Liver (tissue), 9 donors: ENCODE data around the gene ARL5A. TPM values are rescaled to one million over a fixed set of nuclear protein-coding genes. Genes with fewer than 3 reads are reported as not detected.

Experiments
- DNase-seq: peaks from one replicate; pipeline ENCODE4 v3.0.0-alpha.2; 2017; ENCODE audit warnings: low spot score
- H3K27ac ChIP-seq, 2 donors: one replicate each; pipeline ENCODE4 v1.7.0; 2013; ENCODE audit warnings: inconsistent platforms in 2 of 2, low read length in 2 of 2, control low read depth in 1 of 2, low read depth in 1 of 2, mild to moderate bottlenecking in 1 of 2
- H3K27me3 ChIP-seq, 4 donors: one replicate each; pipeline versions ENCODE4 v1.6.1 to v1.7.0; 2013; ENCODE audit warnings: low read length in 3 of 4, inconsistent platforms in 1 of 4, mild to moderate bottlenecking in 1 of 4, moderate library complexity in 1 of 4; ENCODE audit not compliant: control insufficient read depth in 4 of 4, insufficient read depth in 4 of 4
- H3K36me3 ChIP-seq, 4 donors: one replicate each; pipeline versions ENCODE4 v1.6.1 to v1.7.0; 2013; ENCODE audit warnings: low read length in 3 of 4, mild to moderate bottlenecking in 3 of 4, low read depth in 1 of 4, moderate library complexity in 1 of 4; ENCODE audit not compliant: control insufficient read depth in 4 of 4, insufficient read depth in 3 of 4
- H3K4me1 ChIP-seq, 4 donors: one replicate each; pipeline versions ENCODE4 v1.6.1 to v1.7.0; 2013; ENCODE audit warnings: low read length in 3 of 4, mild to moderate bottlenecking in 3 of 4, moderate library complexity in 1 of 4; ENCODE audit not compliant: control insufficient read depth in 4 of 4, insufficient read depth in 4 of 4
- H3K4me3 ChIP-seq, 3 donors: one replicate each; pipeline versions ENCODE4 v1.6.1 to v1.7.0; 2013; ENCODE audit warnings: low read length in 3 of 3, control low read depth in 1 of 3, low read depth in 1 of 3, mild to moderate bottlenecking in 1 of 3
- H3K9ac ChIP-seq, 2 donors: one replicate each; pipeline ENCODE4 v1.7.0; 2013; ENCODE audit warnings: low read length in 2 of 2, mild to moderate bottlenecking in 2 of 2, moderate library complexity in 2 of 2, control low read depth in 1 of 2, low read depth in 1 of 2
- H3K9me3 ChIP-seq, 4 donors: one replicate each; pipeline versions ENCODE4 v1.6.1 to v1.7.0; 2013; ENCODE audit warnings: low read length in 3 of 4; ENCODE audit not compliant: control insufficient read depth in 4 of 4
- ATF3 ChIP-seq: IDR thresholded peaks from 2 replicates; pipeline ENCODE4 v1.6.1; 2016; ENCODE audit warnings: antibody characterized with exemption
- CTCF ChIP-seq: fragments of 150-350 bp; IDR thresholded peaks from 2 replicates; pipeline ENCODE4 v1.5.1; 2017; ENCODE audit warnings: improper control_type of control experiment, low read depth, low read length; ENCODE audit not compliant: missing input control
- EGR1 ChIP-seq, 2 donors: IDR thresholded peaks; 2 replicates each; pipeline ENCODE4 v1.6.1; 2016 to 2018; ENCODE audit warnings: antibody characterized with exemption in 2 of 2, low read depth in 2 of 2
- FOXA1 ChIP-seq: IDR thresholded peaks from 2 replicates; pipeline ENCODE4 v1.6.1; 2016; ENCODE audit warnings: antibody characterized with exemption
- FOXA2 ChIP-seq: IDR thresholded peaks from 2 replicates; pipeline ENCODE4 v1.6.1; 2016; ENCODE audit warnings: antibody characterized with exemption
- GABPA ChIP-seq, 2 donors: IDR thresholded peaks in 1 of 2; conservative IDR thresholded peaks in 1 of 2; 2 replicates each; pipeline ENCODE4 v1.6.1; 2016; ENCODE audit warnings: antibody characterized with exemption in 2 of 2, mild to moderate bottlenecking in 1 of 2, moderate library complexity in 1 of 2
- HNF4A ChIP-seq, 2 donors: conservative IDR thresholded peaks; 2 replicates each; pipeline ENCODE4 v1.6.1; 2016; ENCODE audit warnings: antibody characterized with exemption in 2 of 2, mild to moderate bottlenecking in 2 of 2
- HNF4G ChIP-seq: IDR thresholded peaks from 2 replicates; pipeline ENCODE4 v1.6.1; 2016; ENCODE audit warnings: antibody characterized with exemption
- JUND ChIP-seq, 2 donors: IDR thresholded peaks; 2 replicates each; pipeline ENCODE4 v1.6.1; 2016; ENCODE audit warnings: antibody characterized with exemption in 2 of 2
- MAX ChIP-seq: IDR thresholded peaks from 2 replicates; pipeline ENCODE4 v1.6.1; 2016; ENCODE audit warnings: antibody characterized with exemption
- NR2F2 ChIP-seq: IDR thresholded peaks from 2 replicates; pipeline ENCODE4 v1.6.1; 2016; ENCODE audit warnings: antibody characterized with exemption
- RAD21 ChIP-seq, 2 donors: IDR thresholded peaks; 2 replicates each; pipeline ENCODE4 v1.6.1; 2016; ENCODE audit warnings: antibody characterized with exemption in 2 of 2, mild to moderate bottlenecking in 2 of 2
- RXRA ChIP-seq, 2 donors: IDR thresholded peaks; 2 replicates each; pipeline ENCODE4 v1.6.1; 2017 to 2018; ENCODE audit warnings: antibody characterized with exemption in 2 of 2, mild to moderate bottlenecking in 1 of 2
- SP1 ChIP-seq: IDR thresholded peaks from 2 replicates; pipeline ENCODE4 v1.6.1; 2018; ENCODE audit warnings: antibody characterized with exemption, mild to moderate bottlenecking
- TAF1 ChIP-seq: conservative IDR thresholded peaks from 2 replicates; pipeline ENCODE4 v1.6.1; 2016; ENCODE audit warnings: antibody characterized with exemption, mild to moderate bottlenecking
- YY1 ChIP-seq: IDR thresholded peaks from 2 replicates; pipeline ENCODE4 v1.6.1; 2016; ENCODE audit warnings: antibody characterized with exemption, mild to moderate bottlenecking
- ZBTB33 ChIP-seq: IDR thresholded peaks from 2 replicates; pipeline ENCODE4 v1.6.1; 2016; ENCODE audit warnings: antibody characterized with exemption
- WGBS: extraction: QIAGEN DNeasy Blood & Tissue Kit; methylation state at CpG from one replicate; pipeline ENCODE4 v1.1.7; 2013; 5-methylcytosine and 5-hydroxymethylcytosine counted together
- polyA plus RNA-seq, 2 donors: library from polyadenylated mRNA; stranded (reverse) in 1 of 2; unstranded in 1 of 2; fragments of 200-250 nt in 1 of 2; fragments of >200 nt in 1 of 2; fragmentation: Nextera tagmentation in 1 of 2; extraction: Ambion mirVana in 1 of 2; gene quantifications; one replicate each; pipeline versions ENCODE4 v1.2.1 to v1.2.3, GENCODE V29; 2013 to 2015
- total RNA-seq, 2 donors: library from RNA; depleted of rRNA; stranded (reverse); fragments of >200 nt; gene quantifications; one replicate each; pipeline ENCODE4 v1.2.3, GENCODE V29; 2014
- TF ChIP-seq, protein P1 (sequence below): IDR thresholded peaks from 2 replicates; pipeline ENCODE4 v1.6.1; 2016; ENCODE audit warnings: antibody characterized with exemption, mild to moderate bottlenecking
- donor health status: healthy.
- donor health status: healthy.
- donor health status: healthy.
- donor health status: healthy.
- donor health status: healthy.

Gene ARL5A
- total and polyA plus RNA-seq, 4 donors = 9.0 to 41.6 (median 18.0) TPM

DNA sequence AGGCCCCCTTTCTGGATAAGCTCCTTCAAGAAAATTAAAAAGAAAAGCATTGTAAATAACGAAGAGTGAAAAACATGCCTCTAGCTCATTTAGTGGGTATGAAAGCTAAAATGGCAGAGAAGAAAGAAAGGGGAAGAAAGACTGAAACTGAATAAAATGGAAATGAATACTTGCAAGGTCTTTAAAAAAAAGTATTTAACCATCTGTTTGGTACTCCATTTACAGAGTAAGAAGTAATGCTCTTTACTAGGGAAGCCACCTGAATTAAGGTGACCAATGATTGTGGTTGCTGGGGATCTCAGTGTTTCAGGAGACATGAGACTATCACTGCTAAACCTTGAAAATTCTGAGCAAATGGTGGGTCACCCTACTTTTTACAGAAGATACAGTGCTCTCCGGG, 17.7 kb upstream of the ARL5A start (continued):
- TF ChIP-seq ZBTB33 = no peak
- TF ChIP-seq HNF4A (conservative IDR thresholded peaks at IDR 0.05) = no peak
- TF ChIP-seq SP1 = no peak
- TF ChIP-seq RAD21 (IDR thresholded peaks at IDR 0.05) = no peak
- TF ChIP-seq FOXA1 = no peak

- Histone ChIP-seq H3K27me3 (no peaks in the 10 kb centered on the region), H3K4me3 (no peak overlapping the region), H3K27ac (no peak overlapping the region), H3K9ac (no peak overlapping the region), H3K36me3 (no peaks in the 10 kb centered on the region), H3K4me1 (peaks cover 0 to 2% (median 0%) of the 10 kb centered on the region in 4 donors), H3K9me3 (no peaks in the 10 kb centered on the region)
- no peak for DNase-seq
- no peak for TF ChIP-seq RAD21 (IDR thresholded peaks at IDR 0.05)
- WGBS = 78% methylated on average over 4 of the region's 4 CpGs
These were observed 17.3 kb upstream of the ARL5A start for GRCh38 chr2:151845481-151845880.

DNA sequence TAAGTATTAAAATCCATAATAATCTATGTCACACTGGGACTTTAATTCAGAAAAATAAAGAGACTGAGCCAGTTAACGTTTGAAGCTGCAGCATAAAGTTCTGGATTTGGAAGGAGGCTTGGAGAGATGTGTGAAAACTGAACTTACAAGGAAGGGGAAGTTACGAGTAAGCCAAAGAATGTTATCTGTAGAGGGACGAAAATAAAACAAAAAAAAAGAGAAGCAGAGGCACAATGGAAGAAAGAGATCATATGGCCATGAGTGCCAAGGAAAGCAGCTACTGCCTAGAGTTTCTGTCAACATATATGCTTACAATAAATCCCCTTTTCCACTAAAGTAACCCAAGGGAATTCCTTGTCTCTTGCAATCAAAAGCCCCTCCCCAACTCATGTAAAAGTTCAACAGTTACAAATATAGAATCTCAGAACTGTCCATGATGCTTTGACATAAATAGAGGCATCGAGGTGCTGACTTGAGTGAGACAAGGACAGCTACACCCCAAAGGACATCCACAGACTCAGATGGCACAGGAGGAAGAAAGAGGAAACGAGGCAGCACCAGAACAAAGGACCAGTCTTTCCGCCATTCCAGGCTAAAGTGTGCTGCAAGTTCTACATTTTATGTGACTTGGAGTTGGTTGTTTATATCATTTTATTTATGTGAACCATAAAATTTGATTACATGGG, 16.1 kb upstream of the ARL5A start:
- Histone ChIP-seq H3K36me3 (no peaks in the 10 kb centered on the region), H3K4me1 (peaks cover 0 to 2% (median 0%) of the 10 kb centered on the region in 4 donors), H3K4me3 (no peak overlapping the region), H3K9ac (no peak overlapping the region), H3K27me3 (no peaks in the 10 kb centered on the region), H3K27ac (no peak overlapping the region), H3K9me3 (no peaks in the 10 kb centered on the region)
- TF ChIP-seq TAF1 (no peak), RAD21 (IDR thresholded peaks at IDR 0.05) (no peak), MAX (no peak), HNF4A (conservative IDR thresholded peaks at IDR 0.05) (no peak), HNF4G (no peak), CTCF (no peak), SP1 (no peak), FOXA2 (no peak), GABPA (IDR thresholded peaks at IDR 0.05 in 1 of 2, conservative IDR thresholded peaks at IDR 0.05 in 1 of 2) (no peak), NR2F2 (no peak), ZBTB33 (no peak), EGR1 (IDR thresholded peaks at IDR 0.05; ENCODE audit: low read depth in 2 of 2) (no peak), FOXA1 (no peak), ATF3 (no peak), RXRA (IDR thresholded peaks at IDR 0.05) (no peak), JUND (IDR thresholded peaks at IDR 0.05) (no peak), YY1 (no peak)
- TF ChIP-seq, protein P1, sequence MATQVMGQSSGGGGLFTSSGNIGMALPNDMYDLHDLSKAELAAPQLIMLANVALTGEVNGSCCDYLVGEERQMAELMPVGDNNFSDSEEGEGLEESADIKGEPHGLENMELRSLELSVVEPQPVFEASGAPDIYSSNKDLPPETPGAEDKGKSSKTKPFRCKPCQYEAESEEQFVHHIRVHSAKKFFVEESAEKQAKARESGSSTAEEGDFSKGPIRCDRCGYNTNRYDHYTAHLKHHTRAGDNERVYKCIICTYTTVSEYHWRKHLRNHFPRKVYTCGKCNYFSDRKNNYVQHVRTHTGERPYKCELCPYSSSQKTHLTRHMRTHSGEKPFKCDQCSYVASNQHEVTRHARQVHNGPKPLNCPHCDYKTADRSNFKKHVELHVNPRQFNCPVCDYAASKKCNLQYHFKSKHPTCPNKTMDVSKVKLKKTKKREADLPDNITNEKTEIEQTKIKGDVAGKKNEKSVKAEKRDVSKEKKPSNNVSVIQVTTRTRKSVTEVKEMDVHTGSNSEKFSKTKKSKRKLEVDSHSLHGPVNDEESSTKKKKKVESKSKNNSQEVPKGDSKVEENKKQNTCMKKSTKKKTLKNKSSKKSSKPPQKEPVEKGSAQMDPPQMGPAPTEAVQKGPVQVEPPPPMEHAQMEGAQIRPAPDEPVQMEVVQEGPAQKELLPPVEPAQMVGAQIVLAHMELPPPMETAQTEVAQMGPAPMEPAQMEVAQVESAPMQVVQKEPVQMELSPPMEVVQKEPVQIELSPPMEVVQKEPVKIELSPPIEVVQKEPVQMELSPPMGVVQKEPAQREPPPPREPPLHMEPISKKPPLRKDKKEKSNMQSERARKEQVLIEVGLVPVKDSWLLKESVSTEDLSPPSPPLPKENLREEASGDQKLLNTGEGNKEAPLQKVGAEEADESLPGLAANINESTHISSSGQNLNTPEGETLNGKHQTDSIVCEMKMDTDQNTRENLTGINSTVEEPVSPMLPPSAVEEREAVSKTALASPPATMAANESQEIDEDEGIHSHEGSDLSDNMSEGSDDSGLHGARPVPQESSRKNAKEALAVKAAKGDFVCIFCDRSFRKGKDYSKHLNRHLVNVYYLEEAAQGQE = no peak
- 66% methylated on average over 6 of the region's 6 CpGs for WGBS
- no peak for DNase-seq
